BJ (cell line): ENCODE results near the gene WBP1L. TPM values are rescaled to one million over a fixed set of nuclear protein-coding genes. Genes with fewer than 3 reads are reported as not detected.

Source experiments
- CTCF ChIA-PET: fragments of 350-600 bp; formaldehyde crosslinking; extraction: SDS; loops from one replicate; lab custom pipeline; 2021; ENCODE audit warnings: antibody characterized with exemption, inconsistent platforms; lab: Yijun Ruan, JAX
- POLR2A ChIA-PET: fragments of 300-600 bp; sonication (Branson Sonifier 250); formaldehyde crosslinking; extraction: SDS; loops from one replicate; lab custom pipeline; 2021; ENCODE audit warnings: antibody characterized with exemption; lab: Charles Lee
- DNase-seq: peaks from one replicate; pipeline ENCODE4 v3.0.0-alpha.2; 2011; ENCODE audit warnings: low read depth
- H3K27me3 ChIP-seq: 2 replicates; pipeline ENCODE4 v1.6.0; 2011; ENCODE audit warnings: low read length; ENCODE audit not compliant: control insufficient read depth, insufficient read depth
- H3K36me3 ChIP-seq: 2 replicates; pipeline ENCODE4 v1.5.1; 2011; ENCODE audit warnings: low read length; ENCODE audit not compliant: control insufficient read depth, insufficient read depth
- H3K4me3 ChIP-seq: 2 replicates; pipeline ENCODE4 v1.5.1; 2011; ENCODE audit warnings: low read depth, mild to moderate bottlenecking, control low read depth, low read length
- CTCF ChIP-seq: IDR thresholded peaks from 2 replicates; pipeline ENCODE4 v1.5.1; 2011; ENCODE audit warnings: low read depth, mild to moderate bottlenecking, control low read depth, inconsistent platforms, low read length, moderate library complexity; ENCODE audit not compliant: insufficient read depth
- polyA plus RNA-seq: library from polyadenylated mRNA; depleted of rRNA; stranded (reverse); fragments of >200 nt; gene quantifications from 2 replicates; pipeline ENCODE4 v1.2.3, GENCODE V29; 2011

Gene WBP1L
- polyA plus RNA-seq, 1 experiment: 52.4 TPM

DNA sequence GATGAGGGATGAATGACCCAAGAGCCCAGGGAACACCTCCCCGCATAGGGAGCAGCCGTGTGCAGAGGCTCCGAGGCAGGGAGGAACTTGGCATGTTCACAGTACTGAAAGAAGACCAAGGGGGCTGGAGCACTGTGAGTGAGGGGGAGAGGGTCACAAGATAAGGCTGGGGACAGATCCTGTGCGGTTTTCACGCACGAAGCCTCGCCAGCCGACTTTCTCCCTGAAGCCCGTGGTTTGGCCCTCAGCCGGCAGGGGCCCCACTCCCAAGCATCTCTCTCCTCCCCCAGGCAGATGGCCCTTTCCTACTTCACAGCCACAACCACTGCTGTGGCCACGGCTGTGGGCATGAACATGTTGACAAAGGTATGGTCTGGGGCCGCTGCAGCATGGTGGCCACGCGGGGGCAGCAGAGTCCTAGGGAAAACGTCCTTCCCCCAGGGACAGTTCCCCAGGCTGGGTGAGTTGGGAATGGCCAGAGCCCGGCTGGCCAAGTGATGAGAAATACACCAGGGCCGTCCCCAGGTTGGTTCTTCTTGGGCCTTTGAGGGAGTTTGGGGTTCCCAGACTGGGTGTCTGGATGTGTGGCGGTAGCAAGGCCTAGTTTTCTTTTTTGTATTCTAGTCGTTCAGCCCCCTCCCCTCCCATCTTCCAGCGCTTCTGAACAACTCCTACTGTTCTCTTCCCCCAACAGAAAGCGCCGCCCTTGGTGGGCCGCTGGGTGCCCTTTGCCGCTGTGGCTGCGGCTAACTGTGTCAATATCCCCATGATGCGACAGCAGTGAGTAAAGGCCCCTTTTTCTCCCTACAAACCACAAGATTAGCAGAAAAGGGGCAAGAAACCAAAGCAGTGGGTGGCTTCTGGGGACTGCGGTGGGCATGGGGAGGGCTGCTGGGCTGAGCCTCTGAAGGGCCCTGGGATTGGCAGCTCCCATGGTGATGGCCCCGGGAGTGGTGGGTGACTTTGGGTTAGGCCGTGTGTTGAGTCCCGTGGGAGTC is 14.4 kb upstream of the WBP1L start:
- H3K27me3 ChIP-seq: no peaks in the 10 kb centered on the region
- H3K4me3 ChIP-seq: no peak overlapping the region
- peaks cover 4% of the 10 kb centered on the region for H3K36me3 ChIP-seq
- CTCF ChIA-PET: interaction anchor here (1.2 to 1.9 kb wide), 3 partner anchors 51 to 174 kb away, joined by 4 to 10 read pairs (median 5); no protein-coding TSS in a partner anchor
- peak; percentile 91 for TF ChIP-seq CTCF
- no peak for DNase-seq
- POLR2A ChIA-PET: no interaction called here

DNA sequence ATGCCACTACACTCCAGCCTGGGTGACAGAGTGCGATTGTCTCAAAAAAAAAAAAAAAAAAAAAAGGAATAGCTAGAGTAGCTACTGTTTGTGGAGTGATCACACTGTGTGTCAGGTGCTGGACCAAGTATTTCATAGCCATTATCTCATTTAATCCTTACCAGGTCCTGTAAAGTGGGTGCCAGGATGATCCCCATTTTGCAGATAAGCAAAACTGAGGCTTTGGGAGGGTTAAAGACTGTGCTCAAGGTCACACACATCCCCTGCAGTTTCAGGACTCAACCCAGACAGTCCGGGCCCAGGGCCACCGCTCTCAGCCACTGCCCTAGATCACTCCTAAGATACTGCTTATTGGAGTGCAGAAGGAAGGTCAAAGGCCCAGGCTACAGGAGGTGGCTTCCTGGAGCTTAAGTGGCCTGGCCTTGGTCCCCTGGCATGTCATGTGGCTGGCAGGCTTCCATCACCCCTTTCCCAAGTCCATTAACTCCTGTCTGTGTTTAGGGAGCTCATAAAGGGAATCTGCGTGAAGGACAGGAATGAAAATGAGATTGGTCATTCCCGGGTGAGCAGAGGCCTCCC is 12.4 kb upstream of the WBP1L start:
- Histone ChIP-seq H3K4me3 (no peak overlapping the region), H3K36me3 (peaks cover 5% of the 10 kb centered on the region), H3K27me3 (no peaks in the 10 kb centered on the region)
- no peak for TF ChIP-seq CTCF
- ChIA-PET POLR2A (interaction anchor here (0.6 kb wide), 1 partner anchor 98 kb away, joined by 4 read pairs; no protein-coding TSS in a partner anchor), CTCF (interaction anchor here (0.7 to 1.9 kb wide), 6 partner anchors 10 to 172 kb away, joined by 3 to 6 read pairs (median 4); no protein-coding TSS in a partner anchor)
- no peak for DNase-seq

GRCh38 chr10:102732661-102733060 is 11.1 kb upstream of the WBP1L start:
- ChIA-PET POLR2A (no interaction called here), CTCF (interaction anchor here (1.1 to 1.3 kb wide), 3 partner anchors 20 to 185 kb away, joined by 3 to 10 read pairs (median 6); no protein-coding TSS in a partner anchor)
- Histone ChIP-seq H3K36me3 (peaks cover 5% of the 10 kb centered on the region), H3K4me3 (no peak overlapping the region), H3K27me3 (no peaks in the 10 kb centered on the region)
- DNase-seq: no peak
- TF ChIP-seq CTCF: no peak

DNA sequence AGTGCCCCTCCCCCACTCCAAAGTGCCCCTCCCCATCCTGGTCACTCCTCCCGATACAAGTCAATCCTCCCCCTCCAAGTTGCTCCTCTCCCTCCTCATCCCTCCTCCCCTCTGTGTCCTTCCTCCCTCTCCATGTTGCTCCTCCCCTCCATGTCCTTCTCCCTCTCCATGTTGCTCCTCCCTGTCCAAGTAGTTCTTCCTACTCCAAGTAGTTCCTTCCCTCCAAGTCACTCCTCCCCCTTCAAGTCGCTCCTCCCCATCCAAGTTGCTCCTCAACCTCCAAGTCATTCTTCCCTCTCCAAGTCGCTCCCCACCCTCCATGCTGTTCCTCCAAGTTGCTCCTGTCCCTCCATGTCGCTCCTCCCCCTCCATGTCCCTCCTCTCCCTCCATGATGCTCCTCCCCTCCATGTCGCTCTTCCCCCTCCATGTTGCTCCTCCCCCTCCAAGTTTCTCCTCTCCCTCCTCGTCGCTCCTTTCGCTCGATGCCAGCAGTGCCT is 8.6 kb upstream of the WBP1L start:
- DNase-seq: no peak
- ChIA-PET POLR2A (no interaction called here), CTCF (interaction anchor here (1.0 kb wide), 1 partner anchor 9 kb away, joined by 3 read pairs; no protein-coding TSS in a partner anchor)
- H3K27me3 ChIP-seq: no peaks in the 10 kb centered on the region
- no peak overlapping the region for H3K4me3 ChIP-seq
- H3K36me3 ChIP-seq: peaks cover 3% of the 10 kb centered on the region
- no peak for TF ChIP-seq CTCF
